Kidney (tissue), 14 donors: ENCODE results near the gene POU2F1. TPM values are rescaled to one million over a fixed set of nuclear protein-coding genes. Genes with fewer than 3 reads are reported as not detected.

Experiments
- DNase-seq, 5 donors: peaks; one replicate each; pipeline ENCODE4 v3.0.0-alpha.2; 2013 to 2020
- FAIRE-seq: peaks from 2 replicates; lab custom pipeline; 2012; peaks lifted over from hg19 to GRCh38; lab: Jason Lieb, UNC
- H3K27ac ChIP-seq, 2 donors: one replicate each; pipeline ENCODE4 v1.7.0; 2013; ENCODE audit warnings: low read depth in 2 of 2, low read length in 2 of 2, inconsistent platforms in 1 of 2
- H3K27me3 ChIP-seq: one replicate; pipeline ENCODE4 v1.7.1; 2013; ENCODE audit warnings: low read length, inconsistent platforms; ENCODE audit not compliant: control insufficient read depth, insufficient read depth
- H3K36me3 ChIP-seq, 3 donors: one replicate each; pipeline versions ENCODE4 v1.7.0 to v1.7.1; 2013; ENCODE audit warnings: low read length in 3 of 3, control low read depth in 1 of 3, inconsistent platforms in 1 of 3; ENCODE audit not compliant: insufficient read depth in 3 of 3, control insufficient read depth in 2 of 3
- H3K4me1 ChIP-seq, 3 donors: one replicate each; pipeline versions ENCODE4 v1.7.0 to v1.7.1; 2013; ENCODE audit warnings: low read length in 3 of 3, inconsistent platforms in 1 of 3, low read depth in 1 of 3; ENCODE audit not compliant: control insufficient read depth in 2 of 3, insufficient read depth in 2 of 3
- H3K4me3 ChIP-seq, 3 donors: one replicate each; pipeline versions ENCODE4 v1.7.0 to v1.8.1; 2013; ENCODE audit warnings: low read length in 3 of 3, control low read depth in 1 of 3, inconsistent platforms in 1 of 3
- H3K9ac ChIP-seq, 3 donors: one replicate each; pipeline versions ENCODE4 v1.7.0 to v1.7.1; 2013; ENCODE audit warnings: low read length in 3 of 3, control low read depth in 1 of 3, inconsistent platforms in 1 of 3
- H3K9me3 ChIP-seq, 3 donors: one replicate each; pipeline versions ENCODE4 v1.7.0 to v1.7.1; 2013; ENCODE audit warnings: low read length in 3 of 3, control low read depth in 1 of 3, inconsistent platforms in 1 of 3; ENCODE audit not compliant: control insufficient read depth in 2 of 3, insufficient read depth in 1 of 3
- intact Hi-C: fragments of 100-400 bp; cut with DNase I; formaldehyde crosslinking; loops from one replicate; pipeline ENCODE4 v1.11.1; 2022
- polyA plus RNA-seq: library from polyadenylated mRNA; stranded (reverse); fragments of 350-450 nt; fragmentation: Illumina TruSeq; extraction: RNeasy Lipid Tissue Mini Kit (QIAGEN cat#74804); gene quantifications from one replicate; pipeline ENCODE4 v1.2.3, GENCODE V29; 2014; ENCODE audit warnings: low read depth, low replicate concordance; ENCODE audit not compliant: insufficient read depth
- total RNA-seq: library from RNA; stranded (reverse); fragmentation: NEBNext Ultra II Directional; extraction: Animal tissue kit (Norgen Biotek cat#: 25700); gene quantifications from one replicate; pipeline ENCODE4 v1.2.1, GENCODE V29; 2021
- TF ChIP-seq, protein P1 (sequence below): IDR thresholded peaks from 3 replicates; pipeline ENCODE4 v1.5.1; 2012; ENCODE audit warnings: mild to moderate bottlenecking, moderate library complexity, borderline replicate concordance; ENCODE audit not compliant: insufficient read depth; ENCODE audit errors: extremely low read depth
- donor health status: control.
- donor health status: control.
- donor health status: control.
- donor health status: control.
- donor health status: control.
- donor health status: DM: yes; HTN: yes; CAD: no.
- donor health status: Normal renal cell carcinoma (clear cell type).

Gene POU2F1
- total and polyA plus RNA-seq, 2 donors from 2014 or later, result 1.9 to 25.2 TPM

DNA sequence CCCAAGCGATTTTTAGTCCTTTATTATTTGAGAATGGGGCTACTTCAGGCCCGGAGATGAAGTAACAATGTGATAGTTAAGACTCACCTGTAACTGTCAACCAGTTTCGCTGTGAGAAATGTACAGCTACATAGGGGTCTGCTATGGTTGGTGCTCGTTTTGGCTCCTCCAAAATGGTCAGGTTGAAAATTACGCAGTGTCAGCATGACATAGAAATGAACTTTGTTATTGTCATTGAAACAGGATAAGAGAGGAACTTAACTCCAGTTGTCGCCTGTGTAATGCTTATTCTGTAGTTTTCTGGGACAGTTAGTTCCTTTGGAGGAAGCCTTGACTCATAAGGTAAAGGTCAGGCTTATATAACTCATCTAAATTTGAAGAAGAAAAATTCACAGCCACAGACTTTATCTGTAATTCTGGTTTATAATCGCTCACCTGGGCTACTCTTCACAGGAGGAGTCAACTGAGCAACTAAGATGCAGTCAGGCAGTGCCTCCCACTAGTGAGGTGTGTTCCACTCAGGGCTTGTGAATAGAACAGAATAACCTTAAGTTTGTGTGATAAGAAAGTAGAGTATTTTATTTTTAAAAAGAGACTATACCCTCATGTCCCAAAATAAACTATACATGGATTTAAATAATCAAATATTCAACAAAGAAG lies 166.7 kb downstream of the POU2F1 start:
- no peaks in the 10 kb centered on the region for H3K9me3 ChIP-seq
- no peak overlapping the region for H3K9ac ChIP-seq
- no peaks in the 10 kb centered on the region for H3K4me1 ChIP-seq
- TF ChIP-seq, protein P1, sequence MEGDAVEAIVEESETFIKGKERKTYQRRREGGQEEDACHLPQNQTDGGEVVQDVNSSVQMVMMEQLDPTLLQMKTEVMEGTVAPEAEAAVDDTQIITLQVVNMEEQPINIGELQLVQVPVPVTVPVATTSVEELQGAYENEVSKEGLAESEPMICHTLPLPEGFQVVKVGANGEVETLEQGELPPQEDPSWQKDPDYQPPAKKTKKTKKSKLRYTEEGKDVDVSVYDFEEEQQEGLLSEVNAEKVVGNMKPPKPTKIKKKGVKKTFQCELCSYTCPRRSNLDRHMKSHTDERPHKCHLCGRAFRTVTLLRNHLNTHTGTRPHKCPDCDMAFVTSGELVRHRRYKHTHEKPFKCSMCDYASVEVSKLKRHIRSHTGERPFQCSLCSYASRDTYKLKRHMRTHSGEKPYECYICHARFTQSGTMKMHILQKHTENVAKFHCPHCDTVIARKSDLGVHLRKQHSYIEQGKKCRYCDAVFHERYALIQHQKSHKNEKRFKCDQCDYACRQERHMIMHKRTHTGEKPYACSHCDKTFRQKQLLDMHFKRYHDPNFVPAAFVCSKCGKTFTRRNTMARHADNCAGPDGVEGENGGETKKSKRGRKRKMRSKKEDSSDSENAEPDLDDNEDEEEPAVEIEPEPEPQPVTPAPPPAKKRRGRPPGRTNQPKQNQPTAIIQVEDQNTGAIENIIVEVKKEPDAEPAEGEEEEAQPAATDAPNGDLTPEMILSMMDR, result no peak
- no peak for DNase-seq
- H3K4me3 ChIP-seq, result no peak overlapping the region
- intact Hi-C loops, result no loop called here
- no peaks in the 10 kb centered on the region for H3K27me3 ChIP-seq
- no peak for FAIRE-seq
- H3K36me3 ChIP-seq, result peaks cover 0 to 23% (median 3%) of the 10 kb centered on the region in 3 donors
- no peak overlapping the region for H3K27ac ChIP-seq

DNA sequence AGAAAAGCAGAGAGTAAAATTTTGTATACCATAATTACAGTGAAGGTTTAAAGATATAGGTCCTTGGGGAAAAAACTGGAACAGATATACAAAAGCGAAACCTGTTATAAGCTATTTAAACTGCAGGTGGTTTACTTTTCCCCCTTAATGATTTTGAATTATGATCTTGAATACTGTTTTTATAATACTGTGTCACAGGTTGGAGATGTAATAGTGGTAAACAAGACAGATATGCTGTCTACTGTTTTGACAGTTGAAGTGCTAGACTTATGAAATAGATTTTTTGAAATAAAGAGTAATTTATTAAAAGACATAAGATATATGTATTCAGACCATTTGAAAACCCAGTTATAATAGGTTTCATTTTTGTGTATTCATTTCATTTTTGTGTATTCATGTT lies 168.3 kb downstream of the POU2F1 start:
- TF ChIP-seq, protein P1, result no peak
- no peak overlapping the region for H3K9ac ChIP-seq
- intact Hi-C loops, result no loop called here

DNA sequence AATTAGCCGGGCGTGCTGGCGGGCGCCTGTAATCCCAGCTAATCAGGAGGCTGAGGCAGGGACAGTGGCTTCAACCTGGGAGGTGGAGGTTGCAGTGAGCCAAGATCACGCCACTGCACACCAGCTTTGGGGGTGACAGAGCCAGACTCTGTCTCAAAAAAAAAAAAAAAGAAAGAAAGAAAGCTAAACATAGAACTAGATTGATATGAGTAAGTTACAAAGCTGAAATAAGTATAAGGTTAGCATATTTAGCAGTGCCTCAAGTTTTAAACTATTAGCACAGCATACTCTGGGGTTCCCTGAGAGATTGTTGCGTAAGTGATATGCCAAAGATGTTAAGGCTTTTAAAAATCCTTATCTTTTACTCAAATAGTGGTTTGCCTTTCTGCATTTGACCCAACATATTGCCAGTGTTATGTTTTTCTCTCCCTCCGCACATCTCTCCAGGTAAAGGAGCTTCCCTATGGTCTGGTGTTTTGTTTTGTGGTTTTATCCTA lies 171.6 kb downstream of the POU2F1 start:
- no peak overlapping the region for H3K9ac ChIP-seq
- H3K4me3 ChIP-seq, result no peak overlapping the region
- H3K27ac ChIP-seq, result no peak overlapping the region
- no peaks in the 10 kb centered on the region for H3K27me3 ChIP-seq
- FAIRE-seq, result no peak
- DNase-seq, result no peak
- TF ChIP-seq, protein P1, result no peak
- H3K36me3 ChIP-seq, result peaks cover 0 to 8% (median 3%) of the 10 kb centered on the region in 3 donors
- H3K9me3 ChIP-seq, result no peaks in the 10 kb centered on the region
- intact Hi-C loops, result no loop called here
- no peaks in the 10 kb centered on the region for H3K4me1 ChIP-seq

More for the DNA sequence above, 168.3 kb downstream of the POU2F1 start:
- no peaks in the 10 kb centered on the region for H3K9me3 ChIP-seq
- no peak overlapping the region for H3K27ac ChIP-seq
- peaks cover 0 to 23% (median 3%) of the 10 kb centered on the region in 3 donors for H3K36me3 ChIP-seq
- no peaks in the 10 kb centered on the region for H3K27me3 ChIP-seq
- no peaks in the 10 kb centered on the region for H3K4me1 ChIP-seq
- DNase-seq, result no peak
- no peak overlapping the region for H3K4me3 ChIP-seq
- FAIRE-seq, result peak; percentile 15
